D341Med (cell line): Measurements from ENCODE around the gene MRPL54.

Experiments used
- DNase-seq: peaks from one replicate; pipeline ENCODE4 v3.0.0; 2012; ENCODE audit warnings: low spot score

The MRPL54 gene

GRCh38 chr19:3785938-3786824 is 23.7 kb downstream of the MRPL54 start, which contains the start of gene MATK:
MATK (minus strand) TSS chr19:3786381; CDS start chr19:3785135, 1,246 bp downstream.
- peak; percentile 91 for DNase-seq

GRCh38 chr19:3788996-3789778 is 26.7 kb downstream of the MRPL54 start:
- DNase-seq = no peak

- no peak for DNase-seq
Measured at GRCh38 chr19:3790209-3790734, 27.8 kb downstream of the MRPL54 start.

- DNase-seq = no peak
Measured at GRCh38 chr19:3790941-3791340, 28.5 kb downstream of the MRPL54 start.

- DNase-seq = no peak
Measured at GRCh38 chr19:3792114-3792513, 29.6 kb downstream of the MRPL54 start.

- no peak for DNase-seq
Measured at GRCh38 chr19:3793799-3794198, 31.3 kb downstream of the MRPL54 start.

- DNase-seq = no peak
Measured at GRCh38 chr19:3796358-3796757, 33.9 kb downstream of the MRPL54 start.

GRCh38 chr19:3798137-3798536 is 35.7 kb downstream of the MRPL54 start:
- DNase-seq = no peak

GRCh38 chr19:3800996-3801395 is 38.5 kb downstream of the MRPL54 start:
- no peak for DNase-seq

- peak; percentile 56 for DNase-seq
Measured at GRCh38 chr19:3801412-3802096, 39.1 kb downstream of the MRPL54 start.

GRCh38 chr19:3803114-3803888 is 40.8 kb downstream of the MRPL54 start:
- DNase-seq = no peak

- DNase-seq = no peak
Measured at GRCh38 chr19:3803986-3804385, 41.5 kb downstream of the MRPL54 start.

- no peak for DNase-seq
Measured at GRCh38 chr19:3804429-3804828, 41.9 kb downstream of the MRPL54 start.

GRCh38 chr19:3805859-3806258 is 43.4 kb downstream of the MRPL54 start:
- DNase-seq = no peak

GRCh38 chr19:3807131-3807480 is 44.6 kb downstream of the MRPL54 start:
- no peak for DNase-seq

GRCh38 chr19:3807574-3808354 is 45.3 kb downstream of the MRPL54 start:
- no peak for DNase-seq

- no peak for DNase-seq
Measured at GRCh38 chr19:3808420-3809143, 46.1 kb downstream of the MRPL54 start.

GRCh38 chr19:3809881-3810707 is 47.6 kb downstream of the MRPL54 start:
- no peak for DNase-seq

GRCh38 chr19:3810708-3811355 is 48.4 kb downstream of the MRPL54 start:
- no peak for DNase-seq
